Cardiac fibroblast (primary cell): ENCODE data around the gene KCNJ10.

ENCODE experiments used
- DNase-seq, 2 donors: peaks; one replicate each; pipeline versions ENCODE4 v3.0.0 to v3.0.0-alpha.2; 2010; ENCODE audit warnings: low read depth in 2 of 2
- H3K4me3 ChIP-seq, 2 donors: replicated peaks in 1 of 2; 1 replicate in 1 of 2; 2 replicates in 1 of 2; pipeline ENCODE4 v1.5.1; 2011; ENCODE audit warnings: low read depth in 2 of 2, low read length in 2 of 2, mild to moderate bottlenecking in 2 of 2, moderate library complexity in 1 of 2
- TF ChIP-seq, protein P1 (sequence below): IDR thresholded peaks from one replicate; pipeline ENCODE4 v1.5.1; 2011; ENCODE audit warnings: low read depth, mild to moderate bottlenecking, low read length, inconsistent platforms

KCNJ10 gene

DNA sequence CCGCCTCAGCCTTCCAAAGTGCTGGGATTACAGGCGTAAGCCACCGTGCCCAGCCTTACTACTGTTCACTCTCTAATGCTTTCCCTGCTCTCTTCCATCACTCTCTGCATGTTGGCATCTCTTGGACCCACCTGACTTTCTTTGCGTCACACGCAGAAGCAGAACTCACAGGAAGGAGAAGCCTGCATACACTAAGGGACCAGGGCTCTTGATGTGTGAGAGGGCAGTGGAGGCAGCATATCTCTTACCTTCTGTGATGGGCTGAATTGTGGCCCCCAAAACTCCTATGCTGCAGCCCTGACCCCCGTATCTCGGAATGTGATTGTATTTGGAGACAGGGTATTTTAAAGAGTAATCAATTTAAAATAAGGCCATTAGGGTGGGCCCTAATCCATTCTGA, 89.2 kb downstream of the KCNJ10 start:
- TF ChIP-seq, protein P1, sequence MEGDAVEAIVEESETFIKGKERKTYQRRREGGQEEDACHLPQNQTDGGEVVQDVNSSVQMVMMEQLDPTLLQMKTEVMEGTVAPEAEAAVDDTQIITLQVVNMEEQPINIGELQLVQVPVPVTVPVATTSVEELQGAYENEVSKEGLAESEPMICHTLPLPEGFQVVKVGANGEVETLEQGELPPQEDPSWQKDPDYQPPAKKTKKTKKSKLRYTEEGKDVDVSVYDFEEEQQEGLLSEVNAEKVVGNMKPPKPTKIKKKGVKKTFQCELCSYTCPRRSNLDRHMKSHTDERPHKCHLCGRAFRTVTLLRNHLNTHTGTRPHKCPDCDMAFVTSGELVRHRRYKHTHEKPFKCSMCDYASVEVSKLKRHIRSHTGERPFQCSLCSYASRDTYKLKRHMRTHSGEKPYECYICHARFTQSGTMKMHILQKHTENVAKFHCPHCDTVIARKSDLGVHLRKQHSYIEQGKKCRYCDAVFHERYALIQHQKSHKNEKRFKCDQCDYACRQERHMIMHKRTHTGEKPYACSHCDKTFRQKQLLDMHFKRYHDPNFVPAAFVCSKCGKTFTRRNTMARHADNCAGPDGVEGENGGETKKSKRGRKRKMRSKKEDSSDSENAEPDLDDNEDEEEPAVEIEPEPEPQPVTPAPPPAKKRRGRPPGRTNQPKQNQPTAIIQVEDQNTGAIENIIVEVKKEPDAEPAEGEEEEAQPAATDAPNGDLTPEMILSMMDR: no peak
- DNase-seq: no peak
- no peak overlapping the region for H3K4me3 ChIP-seq

DNA sequence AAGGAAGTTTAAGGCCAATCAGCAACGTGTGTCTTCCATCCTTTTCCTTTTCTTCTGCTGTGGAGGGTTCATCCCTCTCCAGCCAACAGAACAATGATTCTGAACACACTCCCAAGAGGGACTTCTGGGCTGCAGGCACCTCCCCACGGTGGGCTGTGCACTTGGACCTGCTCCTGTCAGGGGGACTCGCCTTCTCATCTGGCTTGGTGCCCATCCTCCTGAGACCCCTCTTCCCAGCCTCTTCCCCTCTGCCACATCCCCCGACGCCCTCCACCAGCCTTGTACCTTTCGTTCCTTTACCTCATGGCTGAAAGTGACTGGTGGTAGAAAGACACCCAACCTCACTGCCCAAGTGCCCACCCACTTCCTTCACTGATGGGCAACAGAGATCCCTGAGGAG, 89.9 kb downstream of the KCNJ10 start:
- H3K4me3 ChIP-seq: no peak overlapping the region
- TF ChIP-seq, protein P1: no peak
- no peak for DNase-seq

DNA sequence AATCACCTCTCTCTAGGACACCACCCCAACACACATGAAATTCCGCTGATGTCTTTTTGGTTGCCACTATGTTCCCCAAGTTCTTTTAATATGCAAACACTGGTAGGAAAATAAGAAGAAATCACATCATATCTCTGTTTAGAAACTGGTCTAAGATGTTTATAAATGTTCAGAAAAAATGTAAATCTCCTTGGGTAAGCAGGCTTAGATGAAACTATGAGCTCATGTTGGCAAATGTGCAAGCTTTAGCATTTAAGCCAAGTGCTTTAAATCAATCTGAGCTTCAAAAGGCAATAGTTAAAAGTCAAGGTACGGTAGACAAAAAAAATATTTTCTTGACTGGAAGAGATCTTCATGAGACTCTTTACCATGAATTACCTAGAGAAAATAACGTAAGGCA, 90.7 kb downstream of the KCNJ10 start:
- TF ChIP-seq, protein P1: no peak
- no peak for DNase-seq
- no peak overlapping the region for H3K4me3 ChIP-seq

DNA sequence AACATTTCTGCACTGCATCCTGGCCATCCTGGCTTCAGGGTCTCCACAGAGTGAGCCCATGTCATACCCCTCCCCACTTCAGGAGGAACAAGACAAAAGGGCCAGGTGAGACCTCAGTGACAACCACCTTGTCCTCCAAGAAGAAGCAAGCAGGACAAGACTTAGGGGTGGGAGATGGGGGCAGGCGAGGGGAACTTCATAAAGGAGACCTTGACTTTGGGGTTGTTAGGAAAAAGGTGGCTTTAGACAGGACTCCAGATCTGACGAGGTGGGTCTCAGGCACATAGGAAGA, 91.9 kb downstream of the KCNJ10 start:
- DNase-seq: no peak
- TF ChIP-seq, protein P1: no peak
- no peak overlapping the region for H3K4me3 ChIP-seq

DNA sequence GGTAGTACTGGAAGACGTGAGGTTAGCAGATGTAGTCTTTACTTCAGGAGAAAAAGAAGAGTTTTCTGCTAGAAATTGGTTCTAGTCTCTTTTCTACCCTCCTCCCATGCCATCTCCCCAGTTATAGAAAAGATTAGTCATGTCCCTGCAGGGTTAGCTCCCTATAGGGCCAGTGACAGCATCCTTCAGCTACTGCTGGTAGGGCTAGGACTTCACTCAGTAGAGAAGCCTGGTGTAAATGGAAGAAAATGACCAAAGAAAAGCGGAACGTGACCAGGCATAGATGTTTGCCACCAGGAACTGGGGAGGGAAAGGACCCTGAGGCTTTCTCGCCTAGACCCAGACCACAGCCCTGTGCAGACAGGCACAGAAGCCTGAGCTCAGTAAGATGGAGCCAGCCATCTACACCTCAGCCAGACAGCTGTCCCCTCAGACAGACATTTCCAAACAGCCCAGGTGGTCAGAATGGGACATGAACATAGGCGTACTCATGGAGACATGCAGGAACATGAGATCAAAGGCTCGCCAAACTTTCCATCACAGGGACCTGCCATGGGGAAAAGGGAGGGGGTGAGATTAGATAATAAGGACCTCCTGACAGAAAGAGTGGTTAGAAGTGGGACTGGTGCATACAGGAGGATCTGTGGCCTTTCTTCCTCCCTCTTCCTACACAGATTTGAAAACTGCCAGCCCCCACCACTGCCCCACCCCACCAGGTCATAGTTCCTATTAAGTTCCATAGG, 92.4 kb downstream of the KCNJ10 start:
- TF ChIP-seq, protein P1: no peak
- H3K4me3 ChIP-seq: no peak overlapping the region
- DNase-seq: no peak

DNA sequence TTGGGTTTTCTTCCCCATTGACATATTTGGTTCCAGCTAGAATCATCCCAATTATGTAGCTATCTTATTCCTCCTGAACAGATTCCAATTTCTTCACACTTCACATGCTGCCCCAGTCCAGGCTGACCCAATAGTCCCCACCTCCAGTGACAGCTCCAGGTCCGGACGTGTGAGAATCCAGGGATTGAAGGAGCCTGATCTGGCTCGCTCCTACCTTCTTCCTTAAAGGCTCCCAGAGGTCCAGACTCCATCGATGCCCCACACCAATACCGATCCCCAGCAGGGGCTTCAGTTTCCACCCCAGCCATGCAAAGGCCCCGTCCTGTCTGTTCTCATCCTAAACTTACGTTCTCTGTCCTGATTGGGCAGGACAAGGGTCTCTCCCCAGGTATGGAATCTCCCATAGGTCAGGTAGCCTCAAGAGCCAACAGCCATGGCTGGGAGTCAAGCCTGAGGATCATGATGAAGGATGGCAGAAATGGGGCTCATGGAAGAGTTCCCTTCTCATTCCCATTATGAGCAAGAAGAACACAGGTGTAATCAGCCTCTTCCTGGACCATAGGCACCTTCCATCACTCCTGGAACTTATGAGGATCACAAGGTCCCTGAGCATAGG, 95.5 kb downstream of the KCNJ10 start:
- TF ChIP-seq, protein P1: no peak
- H3K4me3 ChIP-seq: no peak overlapping the region
- DNase-seq: no peak

DNA sequence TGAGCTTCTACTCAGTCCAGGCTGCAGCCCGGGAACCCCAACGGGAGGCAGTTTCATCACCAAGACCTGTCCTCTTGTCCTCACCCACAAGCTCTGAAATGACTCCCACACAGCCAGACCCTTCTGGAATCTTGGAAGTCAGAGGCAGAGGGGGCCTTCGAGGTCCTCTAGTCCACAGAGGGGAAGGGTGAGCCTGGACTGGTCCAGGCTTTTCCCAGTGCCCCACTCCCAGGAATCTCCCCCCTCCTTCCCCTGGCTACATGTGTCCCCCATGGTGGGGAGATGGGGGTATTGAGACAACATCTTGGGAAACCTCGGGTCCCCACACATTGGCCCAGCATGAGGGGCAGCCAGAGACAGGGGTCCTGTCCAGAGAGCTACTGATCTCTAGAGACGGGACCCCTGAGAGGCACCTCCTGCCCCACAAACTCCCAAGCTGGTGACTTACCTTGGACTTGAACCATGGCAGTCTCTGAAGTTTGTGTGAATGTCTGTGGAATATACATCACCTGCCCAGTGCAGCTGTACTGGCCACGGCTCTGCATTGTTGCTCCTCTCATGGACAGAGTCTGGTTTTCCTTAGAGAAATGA, 96.5 kb downstream of the KCNJ10 start:
- no peak overlapping the region for H3K4me3 ChIP-seq
- DNase-seq: no peak
- TF ChIP-seq, protein P1: no peak
